Ramos (cell line): ENCODE measurements around the gene PGM2L1.
"Not testable (repeated sequence)": the region's sequence is repeated elsewhere in the genome, so short reads cannot be mapped to it uniquely, and the experiment has no call there.

Source experiments
- in situ Hi-C: fragments of 300-500 bp; cut with MboI; formaldehyde crosslinking; loops from one replicate; pipeline ENCODE4 v1.14.3; 2022; ENCODE audit warnings: low sequenced_read_pairs; ENCODE audit not compliant: unreplicated experiment

Gene PGM2L1

DNA sequence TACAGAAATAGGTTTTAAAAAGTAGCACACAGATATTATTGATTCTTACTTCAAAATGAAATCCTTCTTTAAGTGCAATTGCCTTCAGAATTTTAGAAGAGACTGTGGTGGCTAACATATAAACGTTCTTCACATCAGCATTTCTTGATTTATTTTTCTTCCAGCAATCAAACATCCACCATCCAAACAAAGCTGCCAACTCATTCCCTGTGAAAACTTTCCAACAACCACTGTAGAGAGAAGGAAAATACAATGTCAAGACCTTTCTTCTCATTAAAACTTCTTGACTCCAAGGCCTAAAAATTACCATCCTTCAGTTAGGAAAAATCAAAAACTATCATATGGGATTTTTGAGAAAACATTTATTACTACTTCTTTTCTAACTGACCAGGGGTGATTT lies 52.8 kb downstream of the PGM2L1 start:
- in situ Hi-C loops, result no loop called here

DNA sequence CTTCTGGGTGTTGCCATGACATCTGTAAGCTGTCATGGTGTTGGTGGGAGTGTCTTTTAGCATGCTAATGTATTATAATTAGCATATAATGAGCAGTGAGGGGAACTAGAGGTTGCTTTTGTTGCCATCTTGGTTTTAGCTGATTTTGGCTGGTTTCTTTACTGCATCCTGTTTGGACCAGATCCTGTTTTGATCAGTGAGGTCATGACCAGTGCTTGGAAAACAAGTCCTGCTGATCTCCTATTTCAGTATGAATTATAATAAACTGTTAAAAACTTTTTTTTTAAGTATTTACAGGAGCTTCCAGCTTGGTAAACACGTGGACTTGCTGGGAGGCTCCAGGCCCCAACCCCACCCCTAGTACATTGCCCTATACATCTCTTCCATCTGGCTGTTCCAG lies 56.3 kb downstream of the PGM2L1 start:
- in situ Hi-C loops, result no loop called here

DNA sequence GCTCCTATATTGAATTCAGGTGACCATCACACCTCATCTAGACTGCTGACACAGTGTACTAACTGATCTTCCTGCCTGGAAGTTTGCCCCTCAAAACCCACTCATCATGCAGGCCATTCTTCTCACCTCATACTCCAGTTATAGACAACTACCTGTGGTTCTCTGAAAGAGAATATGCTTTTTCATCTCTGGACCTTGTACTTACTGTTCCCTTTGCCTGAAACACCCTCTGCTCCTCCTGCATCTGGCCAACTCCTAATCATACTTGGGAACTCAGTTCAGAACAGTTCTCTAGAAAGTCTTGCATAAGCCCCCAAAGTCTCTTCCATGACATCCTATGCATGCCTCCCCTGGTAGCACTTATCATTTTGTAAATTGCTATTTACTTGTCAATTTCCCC lies 58.6 kb downstream of the PGM2L1 start:
- in situ Hi-C loops, result no loop called here

DNA sequence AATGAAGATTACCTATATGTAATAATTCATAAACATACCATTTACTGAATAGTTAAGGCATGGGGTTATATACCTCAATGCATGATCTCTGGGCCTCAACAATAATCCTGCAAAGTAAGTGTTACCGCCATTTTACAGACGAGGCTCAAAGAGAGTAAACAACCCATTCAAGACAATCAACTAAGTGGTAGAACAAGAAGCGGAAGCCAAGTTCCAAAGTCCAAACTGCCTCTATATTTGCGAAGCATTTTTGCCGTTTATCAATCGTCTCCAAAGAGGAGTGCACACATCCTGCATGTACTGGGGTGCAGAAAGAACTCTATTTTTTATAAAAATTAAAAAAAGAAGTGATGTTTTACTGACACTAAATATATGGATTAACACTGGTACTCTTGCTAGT lies 59.3 kb downstream of the PGM2L1 start:
- in situ Hi-C loops, result no loop called here

DNA sequence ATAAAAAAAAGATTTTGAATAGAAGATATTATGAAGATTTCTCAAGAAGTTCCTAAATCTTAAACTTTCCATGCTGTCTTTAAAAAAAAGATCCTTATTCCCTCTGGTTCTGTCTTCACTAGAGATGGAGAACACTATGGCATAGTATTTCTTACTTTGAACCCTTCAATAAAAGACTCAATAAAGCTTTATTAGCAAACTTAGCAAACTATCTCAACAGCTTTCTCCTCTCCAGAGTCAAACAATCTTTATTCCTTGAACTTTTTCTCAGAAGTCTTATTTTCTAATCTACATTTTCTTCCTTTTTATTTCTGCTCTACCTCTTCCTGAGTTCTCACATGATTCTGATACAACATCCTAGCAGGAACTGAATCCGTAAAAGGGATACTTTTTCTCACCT lies 65.0 kb downstream of the PGM2L1 start:
- in situ Hi-C loops, result no loop called here

DNA sequence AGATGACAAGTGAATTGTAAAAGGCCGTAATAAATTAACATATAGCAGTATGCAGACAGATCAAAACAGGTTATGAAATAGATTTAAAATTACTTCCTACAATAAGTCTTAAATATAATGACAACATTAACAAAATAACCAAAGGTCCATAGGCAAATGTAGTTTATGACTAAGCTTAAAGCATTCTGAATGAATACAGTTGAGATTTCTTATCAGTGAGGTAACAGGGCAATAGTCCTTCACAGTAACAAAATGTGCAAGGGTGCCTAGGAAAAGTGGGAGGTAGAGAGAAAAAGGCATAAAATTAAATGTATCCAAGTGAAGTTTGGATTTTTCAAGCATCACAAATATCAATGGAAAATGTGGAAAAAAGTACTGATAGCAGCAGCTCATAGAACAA lies 65.9 kb downstream of the PGM2L1 start:
- in situ Hi-C loops, result no loop called here

DNA sequence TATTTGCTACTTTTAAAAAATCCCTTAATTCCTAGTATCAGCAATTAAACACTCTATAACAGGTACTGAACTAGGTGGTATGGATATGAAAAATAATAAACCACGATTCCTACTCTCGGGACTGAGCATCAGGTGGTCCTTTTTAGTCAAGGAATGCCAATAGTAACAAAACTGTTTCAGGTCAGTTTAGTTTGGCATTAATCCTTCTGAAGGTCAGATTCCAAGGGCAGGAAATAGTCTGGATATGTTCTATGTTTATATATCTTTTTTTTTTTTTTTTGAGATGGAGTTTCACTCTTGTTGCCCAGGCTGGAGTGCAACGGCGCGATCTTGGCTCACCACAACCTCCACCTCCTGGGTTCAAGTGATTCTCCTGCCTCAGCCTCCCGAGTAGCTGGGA lies 67.2 kb downstream of the PGM2L1 start:
- in situ Hi-C loops, result not testable (repeated sequence)

DNA sequence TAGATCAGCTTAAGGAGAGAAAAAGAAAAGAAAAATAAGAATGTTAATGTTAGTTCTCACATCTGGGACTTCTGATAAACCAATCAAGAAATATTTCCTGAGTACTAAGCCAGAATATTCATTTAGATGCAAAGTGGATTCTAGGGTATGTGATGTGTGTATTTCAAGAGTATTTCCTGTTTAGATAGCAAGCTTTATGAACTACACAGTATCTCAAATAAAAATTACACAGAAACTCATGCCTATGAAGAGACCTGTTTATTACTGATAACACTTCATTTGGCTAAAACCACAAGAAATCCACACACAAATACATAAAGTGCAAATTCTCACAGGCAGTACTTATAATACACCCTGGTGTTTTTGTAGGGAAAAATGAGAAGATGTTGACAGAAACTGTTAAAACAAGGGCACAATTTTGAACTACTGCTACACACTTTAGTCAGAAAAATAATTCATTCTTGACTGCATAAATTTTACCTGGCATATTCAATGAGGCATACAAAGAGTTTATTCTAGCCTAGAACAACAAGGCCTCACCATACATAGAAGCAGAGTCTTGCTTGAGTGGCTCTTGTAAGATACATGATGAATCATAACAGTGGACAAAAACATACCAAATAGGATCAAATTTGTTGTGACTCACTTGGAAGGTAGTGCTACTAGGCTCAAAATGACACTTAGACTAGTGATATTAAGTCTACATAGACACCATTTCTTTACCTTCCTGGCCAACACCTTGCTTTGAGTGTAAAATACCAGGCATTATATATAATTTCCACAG lies 68.0 kb downstream of the PGM2L1 start:
- in situ Hi-C loops, result no loop called here

DNA sequence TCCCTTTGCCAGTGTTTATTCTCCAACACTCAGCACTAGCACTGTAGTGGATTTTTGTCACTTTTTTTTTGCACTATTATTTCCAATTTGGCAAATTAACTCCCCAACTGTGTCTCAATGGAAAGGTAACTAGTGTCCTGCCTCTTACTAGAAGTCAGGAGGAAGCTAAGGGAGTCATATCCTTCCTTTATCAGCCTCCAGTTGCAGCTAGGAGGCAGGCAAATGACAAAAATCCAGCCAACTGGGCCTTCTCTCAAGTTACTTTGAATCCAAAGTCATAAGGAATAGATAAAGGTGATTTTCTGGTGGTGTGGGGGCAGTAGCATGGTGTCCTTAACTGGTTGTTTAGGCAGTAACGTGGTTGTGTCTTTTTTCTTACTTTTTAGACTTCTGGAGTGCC lies 71.2 kb downstream of the PGM2L1 start:
- in situ Hi-C loops, result no loop called here

DNA sequence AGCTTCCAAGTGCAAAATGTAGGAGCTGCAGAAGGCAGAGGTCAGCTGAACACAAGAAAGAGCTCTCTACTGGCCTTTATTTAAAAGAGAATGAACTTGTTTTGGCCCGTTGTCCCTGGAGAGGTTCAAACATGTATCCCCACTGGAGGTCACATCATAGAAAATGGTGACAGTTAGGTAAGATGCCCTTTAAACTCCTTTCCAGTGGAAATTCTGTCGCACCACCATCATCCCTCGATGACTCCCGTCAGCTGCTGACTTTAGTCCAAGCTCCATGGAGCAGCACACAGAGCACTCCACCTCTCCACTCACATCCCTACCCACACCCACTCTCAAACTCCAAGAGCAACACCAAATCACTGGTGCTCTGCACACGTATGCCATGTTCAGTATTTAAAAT lies 71.6 kb downstream of the PGM2L1 start:
- in situ Hi-C loops, result no loop called here

DNA sequence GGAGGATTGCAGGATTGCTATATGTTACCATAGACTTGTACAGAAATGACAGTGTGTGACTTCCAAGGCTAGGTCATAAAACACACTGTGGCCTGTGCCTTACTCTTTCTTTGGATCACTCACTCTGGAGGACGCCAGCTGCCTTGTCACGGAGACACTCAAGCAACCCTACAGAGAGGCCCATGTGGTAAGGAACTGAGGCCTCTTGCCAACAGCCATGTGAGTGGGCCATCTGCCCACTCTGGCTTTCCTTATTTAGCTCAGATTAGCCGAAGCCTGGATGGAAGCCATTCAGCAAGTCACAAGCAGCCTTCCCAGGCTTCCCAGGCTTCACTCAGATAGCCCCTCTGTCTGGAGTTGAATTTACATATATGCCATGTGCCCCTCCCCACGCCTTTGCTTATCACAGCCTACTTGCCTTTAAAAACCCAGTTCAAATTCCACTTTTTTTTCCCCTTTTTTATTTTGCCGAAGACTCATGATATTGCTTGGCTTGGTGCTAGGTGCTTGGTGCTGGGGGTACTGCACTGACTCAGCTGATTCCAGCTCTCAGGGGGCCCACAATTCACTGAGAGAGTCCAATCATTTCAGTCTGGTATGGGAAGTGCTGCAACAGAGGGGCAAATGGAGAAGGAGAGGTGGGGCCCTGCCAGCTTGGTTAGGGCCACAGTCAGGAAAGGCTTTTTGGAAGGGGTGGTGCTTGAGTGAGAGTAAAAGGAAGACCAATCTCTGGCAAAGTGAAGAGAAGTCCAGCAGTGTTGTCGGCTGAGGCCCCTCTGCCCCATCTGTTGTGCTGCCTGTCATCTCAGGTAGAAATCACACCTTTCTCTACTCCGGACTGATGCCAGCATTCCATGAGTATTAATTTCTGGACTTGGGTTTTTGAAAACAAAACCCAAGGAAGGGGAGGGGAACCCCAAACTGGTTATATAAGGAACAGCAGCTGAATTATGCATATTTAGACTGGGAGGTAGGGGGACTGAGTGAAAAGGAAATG lies 72.3 kb downstream of the PGM2L1 start:
- in situ Hi-C loops, result no loop called here

DNA sequence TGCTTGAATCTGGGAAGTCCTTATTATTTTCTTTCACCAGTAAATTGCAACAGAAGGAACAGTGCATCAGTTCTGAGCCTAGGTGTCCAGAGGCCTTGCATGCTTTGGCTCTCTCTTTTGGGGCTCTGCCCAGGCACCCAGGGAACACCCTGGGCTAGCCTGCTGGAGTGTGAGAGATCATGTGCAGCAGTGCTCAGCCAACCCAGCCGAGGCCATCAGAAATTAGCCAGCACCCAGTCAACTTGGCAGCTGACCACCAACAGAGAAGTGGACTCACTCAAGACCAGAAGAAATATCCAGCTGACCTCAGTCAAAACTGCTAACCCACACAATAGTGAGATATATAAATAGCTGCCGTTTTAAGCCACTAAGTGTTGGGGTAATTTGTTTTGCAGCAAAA lies 75.6 kb downstream of the PGM2L1 start:
- in situ Hi-C loops, result no loop called here

DNA sequence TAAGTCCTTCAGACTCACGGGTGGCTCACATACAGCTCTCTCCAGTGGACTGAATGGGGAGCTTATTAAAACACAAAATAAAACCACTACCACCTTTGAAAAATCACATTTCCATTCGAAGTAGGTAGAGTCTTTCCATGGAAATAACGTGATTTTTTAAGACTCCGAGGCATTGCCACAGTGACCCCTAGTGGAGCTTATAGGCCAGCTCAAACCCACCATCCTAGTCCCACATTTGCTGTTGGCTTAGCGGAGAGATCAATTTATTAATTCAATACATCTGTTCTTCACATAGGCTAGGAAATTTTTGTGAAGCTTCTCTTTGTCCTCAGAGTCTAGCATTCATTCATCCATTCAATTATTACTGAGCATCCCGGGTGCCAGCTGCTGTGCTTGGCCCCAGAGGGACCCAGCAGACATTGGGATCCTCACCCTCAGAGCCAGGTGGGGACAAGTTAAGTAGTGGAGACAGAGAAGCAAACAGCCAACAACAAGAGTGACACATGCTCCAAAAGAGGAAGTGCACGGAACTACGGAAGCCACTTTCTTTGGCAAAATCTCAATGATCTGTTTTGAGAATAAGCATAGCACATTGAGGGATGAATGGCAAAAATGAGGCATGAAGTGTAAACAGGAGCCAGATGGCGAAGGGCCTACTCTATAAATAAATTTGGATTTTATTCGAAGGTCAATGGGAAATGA lies 76.6 kb downstream of the PGM2L1 start:
- in situ Hi-C loops, result no loop called here

DNA sequence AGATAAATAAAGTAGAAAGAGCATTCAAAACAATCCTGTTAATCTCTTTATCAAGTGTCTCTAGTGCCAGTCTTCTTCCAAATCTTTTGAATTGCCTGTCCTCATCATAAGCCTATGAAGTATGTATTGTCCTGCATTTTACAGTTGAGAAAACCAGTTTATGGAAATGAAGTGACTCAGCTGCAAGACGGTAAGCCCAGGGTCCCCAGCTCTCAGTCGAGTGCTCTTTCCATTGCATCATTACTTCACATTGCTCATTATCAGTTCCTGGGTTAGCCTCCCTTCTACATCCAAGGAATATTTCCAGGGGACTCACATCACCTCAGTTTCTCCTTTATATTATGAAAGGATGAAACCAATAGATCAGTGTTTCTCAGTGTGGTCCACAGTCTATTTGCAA lies 77.7 kb downstream of the PGM2L1 start:
- in situ Hi-C loops, result no loop called here

DNA sequence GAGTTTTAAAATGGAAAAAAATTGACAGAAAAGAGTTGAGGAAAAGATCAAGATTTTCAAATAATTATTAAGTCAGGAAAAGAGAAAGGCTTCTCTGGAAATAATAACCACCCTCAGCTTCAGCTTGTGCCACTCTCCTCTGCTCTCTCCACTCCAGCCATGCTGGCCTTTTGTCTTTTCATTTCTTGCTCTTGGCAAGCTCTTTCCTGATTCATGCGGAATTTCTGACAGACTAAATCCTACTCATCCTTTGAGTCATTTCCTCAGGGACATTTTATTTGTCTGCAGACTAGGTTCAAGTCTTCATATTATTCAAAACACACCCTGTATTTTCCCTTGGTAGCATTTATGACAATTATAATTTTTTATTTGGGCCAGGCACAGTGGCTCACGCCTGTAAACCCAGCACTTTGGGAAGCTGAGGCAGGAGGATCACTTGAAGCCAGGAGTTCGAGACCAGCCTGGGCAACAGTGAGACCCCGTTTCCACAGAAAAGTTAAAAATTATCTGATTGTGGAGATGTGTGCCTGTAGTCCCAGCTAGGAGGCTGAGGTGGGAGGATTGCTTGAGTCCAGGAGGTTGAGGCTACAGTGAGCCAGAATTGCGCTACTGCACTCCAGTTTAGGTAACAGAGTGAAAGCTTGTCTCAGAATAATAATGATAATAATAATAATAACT lies 79.0 kb downstream of the PGM2L1 start:
- in situ Hi-C loops, result no loop called here

DNA sequence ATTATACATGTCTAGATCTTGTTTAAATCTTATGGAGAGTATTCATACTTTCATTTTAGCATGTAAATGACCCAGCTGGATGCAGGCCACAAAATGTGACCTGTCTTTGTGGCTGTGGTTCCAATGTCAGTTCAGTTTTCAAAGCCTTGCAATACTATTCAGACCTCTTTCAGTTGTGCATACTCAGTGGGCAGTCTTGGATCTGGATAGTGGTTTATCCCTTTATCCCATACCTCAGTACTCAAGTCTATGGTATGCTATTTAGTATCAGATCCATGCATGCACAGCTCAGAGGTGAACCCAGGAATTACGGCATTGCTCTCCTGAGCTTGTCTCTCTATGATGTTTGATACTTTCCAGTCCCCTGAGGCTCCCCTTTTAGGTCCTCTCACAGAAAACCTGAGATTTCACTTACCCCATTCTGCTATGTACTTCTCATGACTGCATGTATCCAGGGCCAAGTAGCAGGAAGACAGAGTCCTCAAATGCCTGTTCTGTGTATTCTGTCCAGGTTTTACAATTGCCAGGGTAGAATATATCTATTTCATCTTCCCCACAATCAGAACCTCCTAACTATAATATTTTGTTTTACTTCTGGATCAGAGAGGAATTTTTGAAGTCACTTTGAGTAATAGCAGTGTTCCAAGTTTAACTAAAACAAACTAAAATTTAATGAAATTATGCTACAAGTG lies 79.8 kb downstream of the PGM2L1 start:
- in situ Hi-C loops, result no loop called here

DNA sequence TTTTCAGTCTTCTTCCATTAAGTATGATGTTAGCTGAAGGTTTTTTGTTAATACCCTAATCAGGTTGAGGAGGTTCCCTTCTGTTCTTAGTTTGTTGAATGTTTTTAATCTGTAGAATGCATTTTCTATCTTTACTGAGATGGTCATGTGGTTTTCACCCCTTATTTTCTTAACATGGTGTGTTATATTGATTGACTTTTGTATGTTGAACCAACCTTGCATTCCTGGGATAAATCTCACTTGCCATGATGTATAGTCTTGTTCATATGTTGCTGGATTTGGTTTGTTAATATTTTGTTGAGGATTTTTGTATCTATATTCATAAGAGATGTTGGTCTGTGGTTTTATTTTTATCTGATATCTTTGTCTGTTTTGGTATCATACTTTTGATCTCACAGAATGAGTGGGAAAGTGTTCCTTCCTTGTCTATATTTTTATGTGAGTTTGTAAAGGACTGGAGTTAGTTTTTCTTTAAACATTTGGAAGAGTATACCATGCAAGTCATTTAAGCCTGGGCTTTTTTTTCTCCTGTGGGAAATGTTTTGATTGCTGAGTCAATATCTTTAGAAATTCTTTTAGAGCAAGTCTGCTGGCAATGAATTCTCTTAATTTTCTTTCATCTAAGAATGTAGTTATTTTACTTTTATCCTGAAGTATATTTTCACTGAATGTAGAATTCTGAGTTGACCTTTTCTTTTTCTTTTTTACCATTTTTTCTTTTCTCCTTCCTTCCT lies 81.3 kb downstream of the PGM2L1 start:
- in situ Hi-C loops, result no loop called here

DNA sequence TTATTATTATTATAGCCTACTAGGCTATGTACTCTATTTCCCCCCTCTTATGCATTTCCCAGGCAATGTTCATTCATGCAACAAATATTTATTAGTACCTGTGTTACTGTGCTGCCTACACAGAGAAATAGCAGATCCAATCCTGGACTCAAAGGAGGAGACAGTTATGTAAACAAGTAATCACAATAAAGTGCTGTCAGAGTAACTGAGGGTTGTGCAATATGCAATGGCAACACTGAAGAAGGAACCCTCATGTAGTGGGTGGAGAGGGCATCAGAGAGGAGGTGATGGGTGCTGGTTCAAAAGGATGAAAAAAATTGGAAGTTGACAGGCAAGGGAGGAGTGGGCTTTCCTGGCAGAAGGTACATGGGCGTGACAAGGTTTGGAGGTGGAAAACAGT lies 85.9 kb downstream of the PGM2L1 start:
- in situ Hi-C loops, result no loop called here

DNA sequence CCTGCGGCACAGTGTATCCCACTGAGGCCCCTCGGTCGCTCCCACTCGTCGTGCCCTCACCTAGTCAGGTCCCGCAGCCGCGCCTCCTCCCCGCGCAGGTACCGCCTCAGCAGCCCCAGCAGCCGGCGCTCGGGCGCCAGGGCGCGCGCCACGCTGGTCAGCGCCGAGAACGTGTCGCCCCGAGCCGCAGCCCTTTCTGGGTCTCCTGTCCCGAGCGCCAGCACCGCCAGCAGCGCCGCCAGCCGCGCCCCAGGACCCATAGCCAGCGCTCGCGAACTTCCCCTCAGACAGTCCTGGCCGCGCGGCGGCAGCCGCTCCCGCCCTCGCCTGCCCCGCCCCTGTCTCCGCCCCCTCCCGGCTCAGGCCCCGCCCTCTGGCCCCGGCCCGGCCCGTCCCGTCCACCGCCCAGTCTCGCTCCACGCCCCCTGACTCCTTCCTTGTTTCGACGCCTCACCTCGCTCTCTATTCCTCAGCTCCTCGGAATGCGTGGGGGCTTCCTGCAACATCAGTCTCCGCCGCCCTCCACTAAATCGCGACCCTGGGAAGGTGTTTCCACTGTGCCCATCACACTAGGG lies 86.8 kb downstream of the PGM2L1 start, which contains the start of gene P4HA3:
Gene P4HA3, minus strand, starts transcription at position 289 of the 575 bp plus-strand sequence. Its CDS starts 29 bp downstream, at position 260.
- in situ Hi-C loops, result no loop called here
